Activated T-cell treated with anti-CD3 and anti-CD28 coated beads for 1 hour (primary cell): ENCODE measurements around the gene HS3ST3A1.

Experiments used
- DNase-seq: peaks from one replicate; pipeline ENCODE4 v3.0.0-alpha.2; 2020; ENCODE audit warnings: low read depth

HS3ST3A1 gene

GRCh38 chr17:13601776-13602551 lies at the start of gene HS3ST3A1:
Gene HS3ST3A1, minus strand, starts transcription at chr17:13601929. Its CDS starts 800 bp downstream, at chr17:13601129.
- no peak for DNase-seq

- DNase-seq = no peak
Measured at GRCh38 chr17:13650096-13650675, 48.5 kb upstream of the HS3ST3A1 start.

- no peak for DNase-seq
Measured at GRCh38 chr17:13647543-13648021, 45.9 kb upstream of the HS3ST3A1 start.

- DNase-seq = no peak
Measured at GRCh38 chr17:13646969-13647542, 45.3 kb upstream of the HS3ST3A1 start.

GRCh38 chr17:13646411-13646810 lies 44.7 kb upstream of the HS3ST3A1 start:
- DNase-seq = no peak

GRCh38 chr17:13643180-13643579 lies 41.5 kb upstream of the HS3ST3A1 start:
- DNase-seq = no peak

- no peak for DNase-seq
Measured at GRCh38 chr17:13642188-13642587, 40.5 kb upstream of the HS3ST3A1 start.

GRCh38 chr17:13640551-13640950 lies 38.8 kb upstream of the HS3ST3A1 start:
- DNase-seq = no peak

- DNase-seq = no peak
Measured at GRCh38 chr17:13638855-13639458, 37.2 kb upstream of the HS3ST3A1 start.

- no peak for DNase-seq
Measured at GRCh38 chr17:13636951-13637350, 35.2 kb upstream of the HS3ST3A1 start.

- no peak for DNase-seq
Measured at GRCh38 chr17:13635951-13636350, 34.2 kb upstream of the HS3ST3A1 start.

- no peak for DNase-seq
Measured at GRCh38 chr17:13634021-13634420, 32.3 kb upstream of the HS3ST3A1 start.

- no peak for DNase-seq
Measured at GRCh38 chr17:13631529-13631928, 29.8 kb upstream of the HS3ST3A1 start.

GRCh38 chr17:13626703-13627102 lies 25.0 kb upstream of the HS3ST3A1 start:
- no peak for DNase-seq

GRCh38 chr17:13619462-13619861 lies 17.7 kb upstream of the HS3ST3A1 start:
- DNase-seq = no peak

- no peak for DNase-seq
Measured at GRCh38 chr17:13616031-13616430, 14.3 kb upstream of the HS3ST3A1 start.

- DNase-seq = no peak
Measured at GRCh38 chr17:13609941-13610340, 8.2 kb upstream of the HS3ST3A1 start.

GRCh38 chr17:13601322-13601775 lies 380 bp downstream of the HS3ST3A1 start:
- no peak for DNase-seq

GRCh38 chr17:13600475-13601321 lies 1.0 kb downstream of the HS3ST3A1 start:
- no peak for DNase-seq

- no peak for DNase-seq
Measured at GRCh38 chr17:13599864-13600263, 1.9 kb downstream of the HS3ST3A1 start.

GRCh38 chr17:13599168-13599577 lies 2.6 kb downstream of the HS3ST3A1 start:
- no peak for DNase-seq
